IMR-90 (cell line): ENCODE results near the gene SCIN. TPM values are rescaled to one million over a fixed set of nuclear protein-coding genes. Genes with fewer than 3 reads are reported as not detected.

Experiments
- ATAC-seq: fragments of 200-7000 bp; cut with Tn5 transposase; 2 replicates; pipeline ENCODE4 v1.9.1; 2020; ENCODE audit warnings: low read depth, mild to moderate bottlenecking, moderate library complexity
- BruUV-seq: library from RNA; stranded (reverse); fragments of 400-500 nt; replicated peaks from 2 replicates; lab custom pipeline; 2021; lab: Mats Ljungman, UMichigan
- CTCF ChIA-PET: fragments of 300-600 bp; formaldehyde crosslinking; extraction: SDS; loops from one replicate; lab custom pipeline; 2021; ENCODE audit warnings: antibody characterized with exemption; lab: Yijun Ruan, JAX
- POLR2A ChIA-PET: fragments of 300-600 bp; sonication (Branson Sonifier 250); formaldehyde crosslinking; loops from one replicate; lab custom pipeline; 2022; ENCODE audit warnings: antibody characterized with exemption; ENCODE audit not compliant: unreplicated experiment; lab: Charles Lee
- DNase-seq: peaks from one replicate; pipeline ENCODE4 v3.0.0; 2013
- H2AFZ ChIP-seq: replicated peaks from 2 replicates; pipeline ENCODE3; 2013; ENCODE audit warnings: low read length, mild to moderate bottlenecking; ENCODE audit not compliant: poor library complexity
- H2AK5ac ChIP-seq: 2 replicates; pipeline ENCODE4 v1.6.1; 2013; ENCODE audit warnings: low read depth, low read length, inconsistent platforms
- H2AK9ac ChIP-seq: replicated peaks from 2 replicates; pipeline ENCODE3; 2013; ENCODE audit warnings: mild to moderate bottlenecking, low read depth, low read length, moderate library complexity; ENCODE audit not compliant: poor library complexity
- H2BK120ac ChIP-seq: 2 replicates; pipeline ENCODE4 v1.6.1; 2013; ENCODE audit warnings: low read depth, low read length, inconsistent platforms
- H2BK15ac ChIP-seq: 3 replicates; pipeline ENCODE4 v1.6.1; 2013; ENCODE audit warnings: low read depth, low read length, inconsistent platforms
- H2BK20ac ChIP-seq: 2 replicates; pipeline ENCODE4 v1.6.1; 2013; ENCODE audit warnings: low read depth, mild to moderate bottlenecking, inconsistent platforms, low read length, moderate library complexity
- H2BK5ac ChIP-seq: 2 replicates; pipeline ENCODE4 v1.6.1; 2013; ENCODE audit warnings: mild to moderate bottlenecking, low read depth, low read length, inconsistent platforms; ENCODE audit not compliant: poor library complexity, severe bottlenecking
- H3K14ac ChIP-seq: replicated peaks from 2 replicates; pipeline ENCODE4 v1.6.1; 2013; ENCODE audit warnings: low read depth, low read length, inconsistent platforms
- H3K18ac ChIP-seq: 2 replicates; pipeline ENCODE4 v1.6.1; 2013; ENCODE audit warnings: low read depth, low read length, control low read depth
- H3K23ac ChIP-seq: 2 replicates; pipeline ENCODE4 v1.6.1; 2013; ENCODE audit warnings: low read depth, low read length, inconsistent platforms
- H3K27ac ChIP-seq: 2 replicates; pipeline ENCODE4 v1.5.1; 2013; ENCODE audit warnings: mild to moderate bottlenecking, control low read depth, low read length; ENCODE audit not compliant: insufficient read depth
- H3K27me3 ChIP-seq: 2 replicates; pipeline ENCODE4 v1.6.1; 2013; ENCODE audit warnings: low read length; ENCODE audit not compliant: control insufficient read depth, insufficient read depth
- H3K36me3 ChIP-seq: 2 replicates; pipeline ENCODE4 v1.6.1; 2013; ENCODE audit warnings: low read length, mixed read lengths; ENCODE audit not compliant: control insufficient read depth, insufficient read depth
- H3K4ac ChIP-seq: 2 replicates; pipeline ENCODE4 v1.6.1; 2013; ENCODE audit warnings: low read depth, low read length, inconsistent platforms
- H3K4me1 ChIP-seq: 2 replicates; pipeline ENCODE4 v1.6.1; 2013; ENCODE audit warnings: low read length, mixed read lengths; ENCODE audit not compliant: control insufficient read depth, insufficient read depth
- H3K4me2 ChIP-seq: 2 replicates; pipeline ENCODE4 v1.6.1; 2013; ENCODE audit warnings: low read depth, mild to moderate bottlenecking, control low read depth, low read length, moderate library complexity
- H3K4me3 ChIP-seq: 2 replicates; pipeline ENCODE4 v1.5.1; 2013; ENCODE audit warnings: low read depth, mild to moderate bottlenecking, control low read depth, low read length, moderate library complexity; ENCODE audit not compliant: insufficient read depth
- H3K56ac ChIP-seq: 2 replicates; pipeline ENCODE4 v1.6.1; 2013; ENCODE audit warnings: low read length, inconsistent platforms; ENCODE audit not compliant: insufficient read depth; ENCODE audit errors: extremely low read depth
- H3K79me1 ChIP-seq, 2 experiments: 2 replicates each; pipeline ENCODE4 v1.6.1; 2013; ENCODE audit warnings: low read length in 2 of 2, inconsistent platforms in 1 of 2, low read depth in 1 of 2
- H3K9ac ChIP-seq: 2 replicates; pipeline ENCODE4 v1.6.1; 2013; ENCODE audit warnings: low read depth, low read length, control low read depth
- H3K9me1 ChIP-seq: 2 replicates; pipeline ENCODE4 v1.6.1; 2013; ENCODE audit warnings: low read length, inconsistent platforms; ENCODE audit not compliant: insufficient read depth
- H3K9me3 ChIP-seq: 2 replicates; pipeline ENCODE4 v1.6.1; 2013; ENCODE audit warnings: low read length; ENCODE audit not compliant: control insufficient read depth, insufficient read depth
- H4K20me1 ChIP-seq: 2 replicates; pipeline ENCODE4 v1.6.1; 2013; ENCODE audit warnings: low read length, inconsistent platforms; ENCODE audit not compliant: insufficient read depth
- H4K5ac ChIP-seq: 2 replicates; pipeline ENCODE4 v1.6.1; 2013; ENCODE audit warnings: mild to moderate bottlenecking, low read depth, low read length, control low read depth
- H4K8ac ChIP-seq, 2 experiments: 2 replicates each; pipeline ENCODE4 v1.6.1; 2013; ENCODE audit warnings: low read depth in 2 of 2, low read length in 2 of 2, control low read depth in 1 of 2, inconsistent platforms in 1 of 2
- H4K91ac ChIP-seq: 2 replicates; pipeline ENCODE4 v1.6.1; 2013; ENCODE audit warnings: low read depth, low read length, inconsistent platforms; ENCODE audit not compliant: insufficient read depth
- BHLHE40 ChIP-seq: fragments of 150-350 bp; IDR thresholded peaks from 2 replicates; pipeline ENCODE4 v1.6.1; 2016; ENCODE audit warnings: mild to moderate bottlenecking, low read depth, low read length
- CHD1 ChIP-seq: IDR thresholded peaks from 2 replicates; pipeline ENCODE4 v1.6.1; 2012; ENCODE audit warnings: low read depth, low read length, improper control_type of control experiment
- FOS ChIP-seq: fragments of 150-350 bp; IDR thresholded peaks from 2 replicates; pipeline ENCODE4 v1.6.1; 2016; ENCODE audit warnings: low read depth, low read length
- MAFK ChIP-seq: IDR thresholded peaks from 2 replicates; pipeline ENCODE4 v1.6.1; 2012; ENCODE audit warnings: low read depth, low read length, improper control_type of control experiment
- MAZ ChIP-seq: IDR thresholded peaks from 2 replicates; pipeline ENCODE4 v1.6.1; 2012; ENCODE audit warnings: low read depth, mild to moderate bottlenecking, low read length, improper control_type of control experiment, moderate library complexity, borderline replicate concordance
- MXI1 ChIP-seq: IDR thresholded peaks from 2 replicates; pipeline ENCODE4 v1.6.1; 2012; ENCODE audit warnings: low read depth, mild to moderate bottlenecking, low read length, moderate library complexity, borderline replicate concordance
- NFE2L2 ChIP-seq: fragments of 150-350 bp; IDR thresholded peaks from 2 replicates; pipeline ENCODE4 v1.6.1; 2016; ENCODE audit warnings: low read depth, mild to moderate bottlenecking, low read length
- RAD21 ChIP-seq: IDR thresholded peaks from 2 replicates; pipeline ENCODE4 v1.6.1; 2012; ENCODE audit warnings: low read length, improper control_type of control experiment
- RCOR1 ChIP-seq: IDR thresholded peaks from 2 replicates; pipeline ENCODE4 v1.6.1; 2012; ENCODE audit warnings: mild to moderate bottlenecking, low read length, improper control_type of control experiment; ENCODE audit not compliant: insufficient replicate concordance
- SMC3 ChIP-seq: fragments of 150-350 bp; IDR thresholded peaks from 2 replicates; pipeline ENCODE4 v1.6.1; 2016; ENCODE audit warnings: low read depth, mild to moderate bottlenecking, antibody characterized with exemption, low read length, moderate library complexity
- USF2 ChIP-seq: fragments of 150-350 bp; IDR thresholded peaks from 2 replicates; pipeline ENCODE4 v1.6.1; 2017; ENCODE audit warnings: mild to moderate bottlenecking, antibody characterized with exemption, low read length, low read depth
- WGBS, 2 experiments: methylation state at CpG; one replicate each; pipeline versions ENCODE4 v1.1.5 to v1.1.7; 2013; ENCODE audit warnings: missing lambda C conversion rate in 2 of 2; ENCODE audit not compliant: insufficient read length in 1 of 2; ENCODE audit errors: extremely low coverage in 2 of 2; 5-methylcytosine and 5-hydroxymethylcytosine counted together
- dilution Hi-C: fragments of 300-500 bp; cut with HindIII; formaldehyde crosslinking; loops from one replicate; pipeline ENCODE4 v1.14.3; 2018; ENCODE audit warnings: low sequenced_read_pairs; ENCODE audit not compliant: unreplicated experiment
- in situ Hi-C: fragments of 300-500 bp; cut with MboI; formaldehyde crosslinking; loops from 3 replicates; pipeline ENCODE4 v1.14.3; 2019; ENCODE audit warnings: low sequenced_read_pairs, inconsistent platforms, mixed read lengths
- intact Hi-C: fragments of 100-400 bp; cut with micrococcal nuclease; formaldehyde crosslinking; loops from 2 replicates; pipeline ENCODE4 v1.10.0; 2022
- polyA plus RNA-seq, 3 experiments: library from polyadenylated mRNA; depleted of rRNA; stranded (reverse); fragments of >200 nt; gene quantifications; 2 replicates each; pipeline ENCODE4 v1.2.3, GENCODE V29; 2012; ENCODE audit warnings: low replicate concordance in 1 of 3
- total RNA-seq: library from RNA; depleted of rRNA; stranded (reverse); fragments of >200 nt; gene quantifications from 2 replicates; pipeline ENCODE4 v1.2.3, GENCODE V29; 2012
- TF ChIP-seq, protein P1 (sequence below): fragments of 150-350 bp; IDR thresholded peaks from 2 replicates; pipeline ENCODE4 v1.6.1; 2016; ENCODE audit warnings: low read depth, mild to moderate bottlenecking, low read length, moderate library complexity, borderline replicate concordance

SCIN gene
- total and polyA plus RNA-seq, 2 of the 4 experiments (the other 2 are of a cell fraction): under 0.01 to 0.05 TPM

DNA sequence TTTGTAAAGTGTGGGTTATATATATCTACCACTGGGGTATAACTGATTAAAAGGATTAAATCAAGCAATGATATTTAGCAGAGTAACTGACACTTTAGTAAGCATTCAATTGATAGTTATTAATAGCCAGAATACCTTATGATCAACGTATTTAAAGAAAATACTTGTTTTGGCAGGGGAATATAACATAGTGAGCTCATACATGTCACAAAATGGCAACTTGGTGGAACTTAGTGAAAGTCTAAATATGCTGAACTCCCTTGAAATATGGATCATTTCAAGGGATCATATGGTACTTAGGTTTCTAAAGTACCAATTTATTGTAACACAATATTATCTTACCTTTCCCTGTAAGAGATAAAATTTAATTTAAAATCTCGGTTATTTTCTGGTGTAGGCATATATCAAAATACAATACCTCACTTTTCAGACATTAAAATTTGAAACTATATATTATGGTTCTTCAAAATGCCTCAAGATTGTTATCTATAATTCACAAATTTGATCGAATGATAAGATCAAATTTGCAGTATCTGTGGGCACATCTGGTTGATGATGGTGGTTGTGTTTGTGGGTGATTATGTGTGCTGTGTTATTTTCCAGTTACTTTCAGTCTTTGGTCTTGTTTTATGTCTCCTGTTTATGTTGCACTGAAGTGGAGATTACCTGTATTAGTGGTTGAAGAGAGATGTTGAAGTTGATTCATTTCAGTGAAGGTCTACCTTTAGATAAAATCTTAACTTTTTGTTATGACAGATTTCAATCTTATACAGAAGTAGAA, 122.1 kb downstream of the SCIN start:
- no peak overlapping the region for H3K4ac ChIP-seq
- no peak overlapping the region for H3K4me2 ChIP-seq
- no peak overlapping the region for H2BK5ac ChIP-seq
- no peaks in the 10 kb centered on the region for H3K4me1 ChIP-seq
- H2BK120ac ChIP-seq: no peak overlapping the region
- no peaks in the 10 kb centered on the region for H3K36me3 ChIP-seq
- H3K9me1 ChIP-seq: no peaks in the 10 kb centered on the region
- no TSS peak for BruUV-seq
- TF ChIP-seq RAD21 (no peak), CHD1 (no peak), MAZ (no peak), FOS (no peak), MAFK (no peak), RCOR1 (no peak), MXI1 (no peak), USF2 (no peak), BHLHE40 (no peak), NFE2L2 (no peak), SMC3 (no peak)
- TF ChIP-seq, protein P1, sequence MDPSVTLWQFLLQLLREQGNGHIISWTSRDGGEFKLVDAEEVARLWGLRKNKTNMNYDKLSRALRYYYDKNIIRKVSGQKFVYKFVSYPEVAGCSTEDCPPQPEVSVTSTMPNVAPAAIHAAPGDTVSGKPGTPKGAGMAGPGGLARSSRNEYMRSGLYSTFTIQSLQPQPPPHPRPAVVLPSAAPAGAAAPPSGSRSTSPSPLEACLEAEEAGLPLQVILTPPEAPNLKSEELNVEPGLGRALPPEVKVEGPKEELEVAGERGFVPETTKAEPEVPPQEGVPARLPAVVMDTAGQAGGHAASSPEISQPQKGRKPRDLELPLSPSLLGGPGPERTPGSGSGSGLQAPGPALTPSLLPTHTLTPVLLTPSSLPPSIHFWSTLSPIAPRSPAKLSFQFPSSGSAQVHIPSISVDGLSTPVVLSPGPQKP: no peak
- H3K27ac ChIP-seq: no peak overlapping the region
- H3K4me3 ChIP-seq: no peak overlapping the region
- H3K27me3 ChIP-seq: no peaks in the 10 kb centered on the region
- H3K23ac ChIP-seq: no peak overlapping the region
- no peak overlapping the region for H4K5ac ChIP-seq
- no peak overlapping the region for H2BK20ac ChIP-seq
- dilution Hi-C loops (no loop called here), intact Hi-C loops (no loop called here), in situ Hi-C loops (loop anchor here (25.0 kb wide), 1 partner anchor 420 kb away; no protein-coding TSS in a partner anchor)
- H3K9me3 ChIP-seq: no peaks in the 10 kb centered on the region
- POLR2A ChIA-PET: no interaction called here
- no peak overlapping the region for H3K9ac ChIP-seq
- H4K8ac ChIP-seq: no peak overlapping the region
- no peak overlapping the region for H2AK9ac ChIP-seq
- H4K91ac ChIP-seq: no peak overlapping the region
- H3K18ac ChIP-seq: no peak overlapping the region
- CTCF ChIA-PET: no interaction called here
- peaks cover 9 to 21% of the 10 kb centered on the region in 2 experiments for H3K79me1 ChIP-seq
- H2AK5ac ChIP-seq: no peak overlapping the region
- no peaks in the 10 kb centered on the region for H4K20me1 ChIP-seq
- H3K14ac ChIP-seq: no peak overlapping the region
- ATAC-seq (no peak), DNase-seq (no peak)
- no peak overlapping the region for H2AFZ ChIP-seq
- no peak overlapping the region for H3K56ac ChIP-seq
- no peak overlapping the region for H2BK15ac ChIP-seq
- WGBS, 2 experiments: no CpG with 5 or more reads among the region's 3 CpGs
